ENCODE results near the gene LAMA5. TPM values are rescaled to one million over a fixed set of nuclear protein-coding genes. Genes with fewer than 3 reads are reported as not detected.

Gene LAMA5
- total and polyA plus RNA-seq, 2 of the 8 experiments (the other 6 are each of a cell fraction or from before 2014, with no cell fraction given): 34.4 to 225 TPM

GRCh38 chr20:62357681-62358080 lies 9.4 kb downstream of the LAMA5 start:
- H4K20me1 ChIP-seq (replicated peaks in 1 of 2; ENCODE audit: control insufficient read depth in 1 of 2, insufficient read depth in 2 of 2, low read length in 2 of 2): peaks cover 0 to 21% of the 10 kb centered on the region in 2 experiments
- peaks cover under 1 to 23% (median 4%) of the 10 kb centered on the region in 4 experiments; a peak in 4 of 8 replicates for H3K36me3 ChIP-seq (ENCODE audit: control insufficient read depth in 2 of 4, insufficient read depth in 4 of 4, low read length in 3 of 4)
- peak overlapping the region; percentile 60; the same call in 1 of the 2 replicates for H4K8ac ChIP-seq (ENCODE audit: extremely low read depth, insufficient read depth, low read length)
- no peak overlapping the region for H3K23ac ChIP-seq (ENCODE audit: insufficient read length)
- POLR2A ChIA-PET (ENCODE audit: partially characterized antibody): interaction anchor here (0.9 to 10.4 kb wide), 10 partner anchors 7 to 51 kb away, joined by 3 to 114 read pairs (median 6); partner anchors contain the start of genes LAMA5 and RPS21
- H3K4ac ChIP-seq (replicated peaks; ENCODE audit: insufficient read length, low read depth, low read length): no peak overlapping the region
- WGBS, 2 experiments (ENCODE audit: extremely low coverage in 1 of 2, insufficient coverage in 1 of 2, insufficient read length in 1 of 2, insufficient replicate concordance in 2 of 2, low coverage in 1 of 2, low lambda C conversion rate in 2 of 2, missing lambda C conversion rate in 1 of 2): 83% methylated on average over 6 of the region's 7 CpGs; no CpG with 5 or more reads in 1 of the 2 experiments
- no peak overlapping the region for H3K9ac ChIP-seq (replicated peaks in 1 of 4; ENCODE audit: extremely low read depth in 1 of 4, low read depth in 3 of 4, low read length in 3 of 4)
- 0 out of 2 replicates have a peak overlapping the region, but pooled peaks have one; percentile 86 for H2AK5ac ChIP-seq (ENCODE audit: low read depth, low read length)
- H3K4me3 ChIP-seq (ENCODE audit: extremely low read depth in 1 of 4, insufficient read depth in 2 of 4, low read depth in 3 of 4, low read length in 4 of 4): no peak overlapping the region
- peaks cover 12 to 76% of the 10 kb centered on the region in 2 experiments; a peak in 3 of 4 replicates for H3K79me2 ChIP-seq (ENCODE audit: control insufficient read depth in 1 of 2, insufficient read depth in 2 of 2, low read length in 2 of 2)
- CTCF ChIA-PET (ENCODE audit: partially characterized antibody): interaction anchor here (0.9 to 3.6 kb wide), 6 partner anchors 7 to 52 kb away, joined by 3 to 30 read pairs (median 14); partner anchors contain the start of gene LAMA5
- no peak overlapping the region; the same call in 1 of the 2 replicates for H3K27ac ChIP-seq (ENCODE audit: low read depth, low read length)
- no peak overlapping the region for H2BK120ac ChIP-seq (replicated peaks; ENCODE audit: low read depth, low read length)
- H3K23me2 ChIP-seq (ENCODE audit: low read depth, low read length): peaks cover 2% of the 10 kb centered on the region; the same call in 1 of the 2 replicates
- no peak overlapping the region for H3K14ac ChIP-seq (ENCODE audit: insufficient read length)
- no peak overlapping the region for H2BK15ac ChIP-seq (ENCODE audit: low read length)
- H2BK20ac ChIP-seq (ENCODE audit: low read length): no peak overlapping the region
- H3K56ac ChIP-seq (replicated peaks; ENCODE audit: insufficient read length, low read depth, low read length): no peak overlapping the region
- peak overlapping the region; percentile 76; the same call in 1 of the 2 replicates for H2BK5ac ChIP-seq (ENCODE audit: low read depth, low read length)
- peaks cover 8 to 63% (median 50%) of the 10 kb centered on the region in 4 experiments for H3K4me1 ChIP-seq (replicated peaks in 1 of 4; ENCODE audit: control insufficient read depth in 3 of 4, insufficient read depth in 4 of 4, low read length in 3 of 4)
- no peak for DNase-seq (ENCODE audit: low read depth in 1 of 2, low spot score in 2 of 2)
- H3K27me3 ChIP-seq (replicated peaks in 1 of 4; ENCODE audit: control insufficient read depth in 3 of 4, extremely low read depth in 1 of 4, insufficient read depth in 3 of 4, low read length in 3 of 4): no peaks in the 10 kb centered on the region
- H3K18ac ChIP-seq (ENCODE audit: extremely low read depth, low read length): no peak overlapping the region; the same call in 1 of the 2 replicates
- no peaks in the 10 kb centered on the region for H3K9me3 ChIP-seq (ENCODE audit: insufficient read depth in 2 of 2, low read depth in 1 of 2, low read length in 1 of 2)
- H3K4me2 ChIP-seq (ENCODE audit: insufficient read depth in 1 of 2, low read depth in 2 of 2, low read length in 2 of 2): no peak overlapping the region
- H2AFZ ChIP-seq (ENCODE audit: low read length): no peak overlapping the region
- no peak for FAIRE-seq
- H2BK12ac ChIP-seq (ENCODE audit: low read depth, low read length): no peak overlapping the region
- H4K5ac ChIP-seq (ENCODE audit: insufficient read length, low read depth, low read length): no peak overlapping the region
- H3K79me1 ChIP-seq (ENCODE audit: low read depth, low read length): peaks cover 35% of the 10 kb centered on the region
- peak overlapping the region; percentile 81 for H4K91ac ChIP-seq (replicated peaks; ENCODE audit: insufficient read length, low read length)
- TF ChIP-seq ASH2L (IDR thresholded peaks at IDR 0.05; ENCODE audit: low read length): no peak
- no peak for TF ChIP-seq HDAC2 (IDR thresholded peaks at IDR 0.05; ENCODE audit: borderline replicate concordance in 1 of 2, low read depth in 2 of 2, low read length in 2 of 2)
- TF ChIP-seq RNF2 (IDR thresholded peaks at IDR 0.05; ENCODE audit: borderline replicate concordance, low read depth, low read length, missing control alignments, poor library complexity, severe bottlenecking): no peak
- TF ChIP-seq KDM1A (IDR thresholded peaks at IDR 0.05; ENCODE audit: borderline replicate concordance, low read length): no peak
- no peak for TF ChIP-seq POLR2AphosphoS5 (IDR thresholded peaks at IDR 0.05; ENCODE audit: low read depth, low read length)
- no peak for TF ChIP-seq CREB1 (IDR thresholded peaks at IDR 0.05)
- TF ChIP-seq SUZ12 (IDR thresholded peaks at IDR 0.05; ENCODE audit: low read length): no peak
- TF ChIP-seq RAD21 (IDR thresholded peaks at IDR 0.05 in 1 of 2, conservative IDR thresholded peaks at IDR 0.05 in 1 of 2; ENCODE audit: low read depth in 2 of 2, low read length in 2 of 2): no peak
- TF ChIP-seq SIN3A (conservative IDR thresholded peaks at IDR 0.05 in 1 of 2, IDR thresholded peaks at IDR 0.05 in 1 of 2; ENCODE audit: low read depth in 1 of 2, low read length in 2 of 2): no peak
- no peak for TF ChIP-seq SP4 (IDR thresholded peaks at IDR 0.05; ENCODE audit: low read length)
- TF ChIP-seq YY1 (IDR thresholded peaks at IDR 0.05; ENCODE audit: low read depth, low read length): no peak
- no peak for TF ChIP-seq ATF3 (IDR thresholded peaks at IDR 0.05; ENCODE audit: insufficient read depth, low read depth, low read length)

Measured in H1 (cell line).